DND-41 (cell line): ENCODE measurements around the gene FDXR.

ENCODE experiments used
- EZH2 ChIP-seq: IDR thresholded peaks from 3 replicates; pipeline ENCODE4 v1.6.1; 2012; ENCODE audit warnings: borderline replicate concordance, low read depth, mild to moderate bottlenecking, moderate library complexity, low read length, inconsistent platforms; ENCODE audit not compliant: severe bottlenecking
- TF ChIP-seq, protein P1 (sequence below): IDR thresholded peaks from 2 replicates; pipeline ENCODE4 v1.5.1; 2012; ENCODE audit warnings: borderline replicate concordance, low read length, moderate library complexity, mild to moderate bottlenecking; ENCODE audit not compliant: poor library complexity, severe bottlenecking; ENCODE audit errors: extremely low read depth

GRCh38 chr17:74838274-74838673 is 34.5 kb downstream of the FDXR start:
- TF ChIP-seq, protein P1, sequence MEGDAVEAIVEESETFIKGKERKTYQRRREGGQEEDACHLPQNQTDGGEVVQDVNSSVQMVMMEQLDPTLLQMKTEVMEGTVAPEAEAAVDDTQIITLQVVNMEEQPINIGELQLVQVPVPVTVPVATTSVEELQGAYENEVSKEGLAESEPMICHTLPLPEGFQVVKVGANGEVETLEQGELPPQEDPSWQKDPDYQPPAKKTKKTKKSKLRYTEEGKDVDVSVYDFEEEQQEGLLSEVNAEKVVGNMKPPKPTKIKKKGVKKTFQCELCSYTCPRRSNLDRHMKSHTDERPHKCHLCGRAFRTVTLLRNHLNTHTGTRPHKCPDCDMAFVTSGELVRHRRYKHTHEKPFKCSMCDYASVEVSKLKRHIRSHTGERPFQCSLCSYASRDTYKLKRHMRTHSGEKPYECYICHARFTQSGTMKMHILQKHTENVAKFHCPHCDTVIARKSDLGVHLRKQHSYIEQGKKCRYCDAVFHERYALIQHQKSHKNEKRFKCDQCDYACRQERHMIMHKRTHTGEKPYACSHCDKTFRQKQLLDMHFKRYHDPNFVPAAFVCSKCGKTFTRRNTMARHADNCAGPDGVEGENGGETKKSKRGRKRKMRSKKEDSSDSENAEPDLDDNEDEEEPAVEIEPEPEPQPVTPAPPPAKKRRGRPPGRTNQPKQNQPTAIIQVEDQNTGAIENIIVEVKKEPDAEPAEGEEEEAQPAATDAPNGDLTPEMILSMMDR: no peak
- TF ChIP-seq EZH2: no peak
